H1 (cell line): ENCODE measurements around the gene NDUFV1. TPM values are rescaled to one million over a fixed set of nuclear protein-coding genes. Genes with fewer than 3 reads are reported as not detected.

Experiments
- ATF3 ChIP-seq: IDR thresholded peaks from 2 replicates; pipeline ENCODE4 v1.6.1; 2011; ENCODE audit warnings: low read depth, mild to moderate bottlenecking, low read length; ENCODE audit not compliant: insufficient read depth
- BRCA1 ChIP-seq: IDR thresholded peaks from 2 replicates; pipeline ENCODE4 v1.6.1; 2012; ENCODE audit warnings: low read depth, low read length, improper control_type of control experiment
- CBX8 ChIP-seq: fragments of 300-800, 300-1000 bp; sonication (generic); IDR thresholded peaks from 2 replicates; pipeline ENCODE4 v1.7.1; 2016; ENCODE audit warnings: low read depth, low read length, borderline replicate concordance
- EGR1 ChIP-seq: IDR thresholded peaks from 2 replicates; pipeline ENCODE4 v1.6.1; 2011; ENCODE audit warnings: low read depth, low read length, borderline replicate concordance
- EP300 ChIP-seq, 2 experiments: IDR thresholded peaks; 1 replicate in 1 of 2; 2 replicates in 1 of 2; pipeline ENCODE4 v1.6.1; 2011 to 2012; ENCODE audit warnings: low read depth in 2 of 2, low read length in 2 of 2, mild to moderate bottlenecking in 2 of 2, borderline replicate concordance in 1 of 2, inconsistent platforms in 1 of 2, moderate library complexity in 1 of 2
- FOSL1 ChIP-seq: IDR thresholded peaks from 2 replicates; pipeline ENCODE4 v1.6.1; 2011; ENCODE audit warnings: mild to moderate bottlenecking, low read depth, low read length, moderate library complexity; ENCODE audit not compliant: insufficient read depth
- GABPA ChIP-seq: IDR thresholded peaks from 2 replicates; pipeline ENCODE4 v1.6.1; 2011; ENCODE audit warnings: mild to moderate bottlenecking, low read length, moderate library complexity, borderline replicate concordance; ENCODE audit not compliant: insufficient read depth
- HDAC2 ChIP-seq, 2 experiments: fragments of 300-600 bp in 1 of 2; sonication (generic) in 1 of 2; IDR thresholded peaks; 2 replicates each; pipeline ENCODE4 v1.6.1; 2011 to 2012; ENCODE audit warnings: low read depth in 2 of 2, low read length in 2 of 2, mild to moderate bottlenecking in 2 of 2, moderate library complexity in 2 of 2, borderline replicate concordance in 1 of 2, inconsistent platforms in 1 of 2
- HDAC6 ChIP-seq: IDR thresholded peaks from one replicate; pipeline ENCODE4 v1.7.1; 2012; ENCODE audit warnings: low read depth, mild to moderate bottlenecking, inconsistent platforms, low read length, moderate library complexity
- KDM4A ChIP-seq: IDR thresholded peaks from one replicate; pipeline ENCODE4 v1.7.1; 2012; ENCODE audit warnings: low read depth, mild to moderate bottlenecking, moderate library complexity, low read length, inconsistent platforms; ENCODE audit not compliant: severe bottlenecking
- NANOG ChIP-seq: IDR thresholded peaks from 2 replicates; pipeline ENCODE4 v1.6.1; 2011; ENCODE audit warnings: low read length, low read depth, mild to moderate bottlenecking, inconsistent platforms; ENCODE audit not compliant: insufficient read depth, poor library complexity, severe bottlenecking
- NRF1 ChIP-seq: IDR thresholded peaks from 2 replicates; pipeline ENCODE4 v1.6.1; 2011; ENCODE audit warnings: mild to moderate bottlenecking, low read depth, low read length, improper control_type of control experiment
- POLR2A ChIP-seq, 2 experiments: IDR thresholded peaks; 1 replicate in 1 of 2; 2 replicates in 1 of 2; pipeline ENCODE4 v1.6.1; 2011; ENCODE audit warnings: low read depth in 2 of 2, low read length in 2 of 2, mild to moderate bottlenecking in 2 of 2; ENCODE audit errors: control extremely low read depth in 1 of 2
- RAD21 ChIP-seq, 2 experiments: IDR thresholded peaks in 1 of 2; conservative IDR thresholded peaks in 1 of 2; 2 replicates each; pipeline ENCODE4 v1.6.1; 2011; ENCODE audit warnings: low read depth in 2 of 2, low read length in 2 of 2, improper control_type of control experiment in 1 of 2, inconsistent platforms in 1 of 2, mild to moderate bottlenecking in 1 of 2, moderate library complexity in 1 of 2
- SAP30 ChIP-seq: fragments of 300-600 bp; sonication (generic); IDR thresholded peaks from 2 replicates; pipeline ENCODE4 v1.7.1; 2012; ENCODE audit warnings: low read length, moderate library complexity, mild to moderate bottlenecking, inconsistent platforms; ENCODE audit not compliant: insufficient read depth, insufficient replicate concordance
- SIX5 ChIP-seq: IDR thresholded peaks from 2 replicates; pipeline ENCODE4 v1.6.1; 2011; ENCODE audit warnings: mild to moderate bottlenecking, low read depth, low read length
- SP2 ChIP-seq: IDR thresholded peaks from 2 replicates; pipeline ENCODE4 v1.6.1; 2012; ENCODE audit warnings: mild to moderate bottlenecking, low read length, inconsistent platforms
- SRF ChIP-seq: IDR thresholded peaks from 2 replicates; pipeline ENCODE4 v1.6.1; 2011; ENCODE audit warnings: mild to moderate bottlenecking, low read depth, low read length, moderate library complexity
- SUZ12 ChIP-seq: fragments of 200-600 bp; sonication (generic); IDR thresholded peaks from 2 replicates; pipeline ENCODE4 v1.6.1; 2012; ENCODE audit warnings: mild to moderate bottlenecking, inconsistent platforms, low read length, moderate library complexity, mixed read lengths
- TBP ChIP-seq: IDR thresholded peaks from 2 replicates; pipeline ENCODE4 v1.6.1; 2011; ENCODE audit warnings: low read depth, low read length, improper control_type of control experiment
- YY1 ChIP-seq: IDR thresholded peaks from 2 replicates; pipeline ENCODE4 v1.6.1; 2011; ENCODE audit warnings: low read depth, mild to moderate bottlenecking, low read length
- polyA plus RNA-seq, 7 experiments: library from polyadenylated mRNA; depleted of rRNA in 3 of 7; stranded (reverse) in 5 of 7; unstranded in 2 of 7; fragments of >200 nt in 5 of 7; fragments of 200-250 nt in 2 of 7; gene quantifications; 1 replicate in 5 of 7; 2 replicates in 1 of 7; 4 replicates in 1 of 7; pipeline versions ENCODE4 v1.2.1 to v1.2.3, GENCODE V29; 2011 to 2013; ENCODE audit warnings: missing spikeins in 2 of 7, mixed read lengths in 2 of 7
- total RNA-seq: library from RNA; stranded (reverse); fragmentation: NEBNext Ultra II Directional; extraction: Animal tissue kit (Norgen Biotek cat#: 25700); gene quantifications from 2 replicates; pipeline ENCODE4 v1.2.1, GENCODE V29; 2021
- TF ChIP-seq, protein P1 (sequence below): IDR thresholded peaks from 2 replicates; pipeline ENCODE4 v1.6.1; 2012; ENCODE audit warnings: inconsistent platforms

Gene NDUFV1
- total and polyA plus RNA-seq, 2 of the 8 experiments (the other 6 are each of a cell fraction or from before 2014, with no cell fraction given), result 125 to 131 TPM

DNA sequence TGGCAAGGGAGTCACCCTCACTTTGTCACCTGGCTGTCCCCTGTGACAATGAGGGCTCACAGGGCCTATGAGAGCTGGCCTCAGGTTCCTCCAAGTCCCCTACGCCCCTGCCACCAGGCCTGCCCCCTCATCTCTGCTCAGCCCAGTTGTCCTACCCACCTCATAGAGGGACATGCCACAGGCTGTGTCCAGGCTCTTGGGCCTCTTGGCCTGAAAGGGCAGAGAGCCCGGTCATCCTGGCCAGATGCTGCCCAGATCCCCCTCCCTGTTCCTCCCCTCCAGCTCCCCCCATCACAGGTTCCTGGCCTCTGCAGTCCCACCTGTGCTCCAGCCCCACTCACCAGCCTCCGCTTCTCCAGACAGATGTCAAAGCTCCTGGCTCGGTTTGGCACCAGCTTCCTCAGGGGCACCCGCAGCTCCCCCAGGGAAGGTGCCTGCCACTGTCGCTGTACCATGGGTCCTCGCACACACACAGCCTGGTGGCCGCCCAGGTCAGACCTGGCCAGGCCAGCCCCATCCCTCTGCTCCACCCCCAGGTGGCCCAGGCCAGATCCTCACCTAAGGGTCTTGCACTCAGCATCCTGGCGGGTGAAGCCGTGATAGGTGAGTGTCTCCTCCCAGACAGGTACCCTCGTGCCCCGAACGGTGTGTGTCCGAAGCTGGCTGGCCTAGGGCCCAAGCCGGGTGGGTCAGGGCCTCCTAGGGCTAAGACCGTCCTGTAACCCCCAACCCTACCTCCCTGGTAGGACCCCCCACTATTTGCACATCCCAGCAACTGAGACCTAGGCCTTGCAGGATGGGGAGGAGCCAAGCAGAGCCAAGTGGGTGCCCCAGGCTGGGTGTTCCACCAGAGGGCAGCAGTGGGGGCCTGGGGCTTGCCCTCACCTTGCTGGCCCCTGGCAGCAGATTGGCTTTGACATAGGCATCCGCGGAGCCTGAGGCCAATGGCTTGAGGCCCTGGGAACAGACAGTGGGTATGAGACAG, 8.3 kb downstream of the NDUFV1 start (continued):
- no peak for TF ChIP-seq HDAC6
- no peak for TF ChIP-seq POLR2A (IDR thresholded peaks at IDR 0.05; ENCODE audit: control extremely low read depth in 1 of 2, low read depth in 2 of 2, low read length in 2 of 2)
- TF ChIP-seq RAD21 (IDR thresholded peaks at IDR 0.05 in 1 of 2, conservative IDR thresholded peaks at IDR 0.05 in 1 of 2; ENCODE audit: low read depth in 2 of 2, low read length in 2 of 2), result peak; percentile 31 to 61
- no peak for TF ChIP-seq GABPA
- no peak for TF ChIP-seq EP300 (IDR thresholded peaks at IDR 0.05; ENCODE audit: borderline replicate concordance in 1 of 2, low read depth in 2 of 2, low read length in 2 of 2)
- no peak for TF ChIP-seq SAP30
- TF ChIP-seq SRF, result no peak
- no peak for TF ChIP-seq FOSL1
- TF ChIP-seq NRF1, result no peak
- no peak for TF ChIP-seq NANOG
- TF ChIP-seq KDM4A, result no peak
- no peak for TF ChIP-seq SP2
- TF ChIP-seq HDAC2 (IDR thresholded peaks at IDR 0.05; ENCODE audit: borderline replicate concordance in 1 of 2, low read depth in 2 of 2, low read length in 2 of 2), result no peak
- TF ChIP-seq, protein P1, sequence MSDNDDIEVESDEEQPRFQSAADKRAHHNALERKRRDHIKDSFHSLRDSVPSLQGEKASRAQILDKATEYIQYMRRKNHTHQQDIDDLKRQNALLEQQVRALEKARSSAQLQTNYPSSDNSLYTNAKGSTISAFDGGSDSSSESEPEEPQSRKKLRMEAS, result no peak
- no peak for TF ChIP-seq TBP
- TF ChIP-seq EGR1, result no peak
- no peak for TF ChIP-seq BRCA1
- no peak for TF ChIP-seq YY1
- no peak for TF ChIP-seq SIX5
- TF ChIP-seq ATF3, result no peak
- TF ChIP-seq CBX8, result no peak
- no peak for TF ChIP-seq SUZ12
